OCI-LY3 (cell line): Measurements from ENCODE around the gene TMEM200C.

Source experiments
- H2AFZ ChIP-seq: fragments of 200-600, 300-600 bp; shearing (Covaris generic); 2 replicates; pipeline ENCODE4 v1.6.0; 2014; ENCODE audit warnings: antibody characterized with exemption, low read depth, low read length
- H3K27ac ChIP-seq: fragments of 200-600, 300-600 bp; sonication (generic); 2 replicates; pipeline ENCODE4 v1.5.1; 2014; ENCODE audit warnings: mild to moderate bottlenecking, low read length, moderate library complexity, mixed read lengths
- H3K27me3 ChIP-seq: fragments of 200-600, 300-600 bp; sonication (generic); 2 replicates; pipeline ENCODE4 v1.6.1; 2014; ENCODE audit warnings: low read depth, low read length, mixed read lengths
- H3K36me3 ChIP-seq: fragments of 200-600, 300-600 bp; sonication (generic); replicated peaks from 2 replicates; pipeline ENCODE3; 2014; ENCODE audit warnings: low read depth, low read length, mixed read lengths
- H3K4me1 ChIP-seq: fragments of 300-600, 200-600 bp; sonication (generic); 2 replicates; pipeline ENCODE4 v1.6.1; 2014; ENCODE audit warnings: low read length, mixed read lengths
- H3K4me2 ChIP-seq: fragments of 200-600, 300-600 bp; sonication (generic); 2 replicates; pipeline ENCODE4 v1.6.1; 2014; ENCODE audit warnings: low read length, mixed read lengths
- H3K4me3 ChIP-seq: fragments of 300-600, 200-600 bp; sonication (generic); 2 replicates; pipeline ENCODE4 v1.5.1; 2014; ENCODE audit warnings: antibody characterized with exemption, mild to moderate bottlenecking, low read length, moderate library complexity
- H3K79me2 ChIP-seq: fragments of 300-600, 200-600 bp; shearing (Covaris generic); 2 replicates; pipeline ENCODE4 v1.6.1; 2014; ENCODE audit warnings: mild to moderate bottlenecking, low read length, mixed read lengths
- H3K9ac ChIP-seq: fragments of 300-600, 200-600 bp; shearing (Covaris generic); 2 replicates; pipeline ENCODE4 v1.6.0; 2014; ENCODE audit warnings: mild to moderate bottlenecking, low read length, moderate library complexity
- H3K9me3 ChIP-seq: fragments of 200-600, 300-600 bp; shearing (Covaris generic); 2 replicates; pipeline ENCODE4 v1.6.1; 2014; ENCODE audit warnings: low read length, mixed read lengths; ENCODE audit not compliant: insufficient read depth
- H4K20me1 ChIP-seq: fragments of 200-600, 300-600 bp; sonication (generic); 2 replicates; pipeline ENCODE4 v1.6.1; 2016; ENCODE audit warnings: low read length, mixed read lengths; ENCODE audit not compliant: insufficient read depth
- EZH2phosphoT487 ChIP-seq: fragments of 200-600 bp; shearing (Covaris generic); IDR thresholded peaks from 2 replicates; pipeline ENCODE4 v1.6.1; 2018; ENCODE audit warnings: antibody characterized with exemption, mixed run types, low read depth
- TF ChIP-seq, protein P1 (sequence below): fragments of 200-600, 300-600 bp; sonication (generic); IDR thresholded peaks from 2 replicates; pipeline ENCODE4 v1.5.1; 2014; ENCODE audit warnings: antibody characterized with exemption, low read length, low read depth

The TMEM200C gene

DNA sequence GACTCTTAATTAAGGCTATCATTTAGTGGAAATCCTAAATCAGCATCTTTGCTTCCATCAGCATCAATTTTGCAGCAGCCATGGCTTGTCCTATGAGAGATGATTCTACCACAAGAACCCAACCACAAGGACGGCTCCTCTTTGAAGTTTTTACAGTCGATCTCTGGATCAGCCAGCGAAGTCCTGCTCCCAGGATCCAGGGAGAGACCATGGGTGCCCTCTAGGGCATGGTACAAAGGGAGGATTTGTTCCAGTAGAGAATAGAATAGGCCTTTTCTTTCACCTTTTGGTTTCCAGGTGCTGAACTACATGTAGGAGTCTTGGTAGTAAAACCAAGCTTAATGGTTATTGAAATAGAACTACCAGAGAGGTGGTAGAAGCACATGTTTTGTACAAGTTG is 52.7 kb downstream of the TMEM200C start:
- Histone ChIP-seq H3K36me3 (no peaks in the 10 kb centered on the region), H4K20me1 (no peaks in the 10 kb centered on the region), H3K9ac (no peak overlapping the region), H3K27me3 (no peaks in the 10 kb centered on the region), H3K4me2 (no peak overlapping the region), H3K4me1 (no peaks in the 10 kb centered on the region), H3K4me3 (no peak overlapping the region), H3K79me2 (no peaks in the 10 kb centered on the region), H3K27ac (no peak overlapping the region), H3K9me3 (no peaks in the 10 kb centered on the region), H2AFZ (no peak overlapping the region)
- TF ChIP-seq, protein P1, sequence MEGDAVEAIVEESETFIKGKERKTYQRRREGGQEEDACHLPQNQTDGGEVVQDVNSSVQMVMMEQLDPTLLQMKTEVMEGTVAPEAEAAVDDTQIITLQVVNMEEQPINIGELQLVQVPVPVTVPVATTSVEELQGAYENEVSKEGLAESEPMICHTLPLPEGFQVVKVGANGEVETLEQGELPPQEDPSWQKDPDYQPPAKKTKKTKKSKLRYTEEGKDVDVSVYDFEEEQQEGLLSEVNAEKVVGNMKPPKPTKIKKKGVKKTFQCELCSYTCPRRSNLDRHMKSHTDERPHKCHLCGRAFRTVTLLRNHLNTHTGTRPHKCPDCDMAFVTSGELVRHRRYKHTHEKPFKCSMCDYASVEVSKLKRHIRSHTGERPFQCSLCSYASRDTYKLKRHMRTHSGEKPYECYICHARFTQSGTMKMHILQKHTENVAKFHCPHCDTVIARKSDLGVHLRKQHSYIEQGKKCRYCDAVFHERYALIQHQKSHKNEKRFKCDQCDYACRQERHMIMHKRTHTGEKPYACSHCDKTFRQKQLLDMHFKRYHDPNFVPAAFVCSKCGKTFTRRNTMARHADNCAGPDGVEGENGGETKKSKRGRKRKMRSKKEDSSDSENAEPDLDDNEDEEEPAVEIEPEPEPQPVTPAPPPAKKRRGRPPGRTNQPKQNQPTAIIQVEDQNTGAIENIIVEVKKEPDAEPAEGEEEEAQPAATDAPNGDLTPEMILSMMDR = no peak
- no peak for TF ChIP-seq EZH2phosphoT487

DNA sequence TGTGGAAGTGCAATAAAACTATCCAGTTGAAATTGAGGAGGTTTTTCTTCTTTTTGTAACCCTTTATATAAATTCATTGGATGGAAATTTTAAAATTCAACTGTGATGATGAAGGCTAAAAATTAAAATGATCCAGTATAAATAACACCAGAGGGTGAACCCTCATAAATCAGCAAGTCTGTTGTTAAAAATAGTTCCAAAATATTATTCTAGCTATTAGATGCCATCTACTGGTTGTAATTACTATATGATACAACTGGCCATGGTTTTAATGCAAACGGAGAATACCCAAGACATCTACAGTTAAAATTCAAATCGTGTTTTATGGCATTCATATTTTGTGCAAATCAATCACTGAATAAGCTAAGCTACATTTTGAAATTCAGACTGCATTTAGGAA is 53.8 kb downstream of the TMEM200C start:
- no peak overlapping the region for H3K4me3 ChIP-seq
- H3K9me3 ChIP-seq = no peaks in the 10 kb centered on the region
- no peaks in the 10 kb centered on the region for H3K4me1 ChIP-seq
- H2AFZ ChIP-seq = no peak overlapping the region
- no peaks in the 10 kb centered on the region for H4K20me1 ChIP-seq
- TF ChIP-seq, protein P1 = peak; percentile 10; the same call in 1 of the 2 replicates
- TF ChIP-seq EZH2phosphoT487 = no peak
- H3K27ac ChIP-seq = no peak overlapping the region
- no peaks in the 10 kb centered on the region for H3K79me2 ChIP-seq
- H3K4me2 ChIP-seq = no peak overlapping the region
- no peaks in the 10 kb centered on the region for H3K27me3 ChIP-seq
- no peaks in the 10 kb centered on the region for H3K36me3 ChIP-seq
- no peak overlapping the region for H3K9ac ChIP-seq

DNA sequence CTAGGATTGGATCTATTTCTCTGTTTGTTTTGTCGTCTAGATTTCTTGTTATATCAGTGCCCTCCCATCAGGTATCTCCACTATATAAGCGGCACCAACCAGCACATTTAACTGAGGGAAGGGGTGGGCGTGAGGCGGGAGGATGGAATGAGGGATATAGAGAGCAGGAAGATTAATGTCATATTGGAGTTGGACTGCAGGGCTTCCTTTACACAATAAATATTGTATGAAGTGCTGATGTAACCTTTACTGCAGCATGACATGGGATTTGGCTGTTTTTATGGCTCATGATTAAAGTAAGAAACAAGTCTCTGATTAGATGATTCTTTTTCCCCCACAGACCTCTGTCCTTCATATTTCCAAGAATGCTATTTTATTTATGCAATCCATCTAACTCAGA is 54.8 kb downstream of the TMEM200C start:
- Histone ChIP-seq H3K9ac (no peak overlapping the region), H3K4me1 (no peaks in the 10 kb centered on the region), H3K4me3 (no peak overlapping the region), H3K79me2 (no peaks in the 10 kb centered on the region), H3K27me3 (no peaks in the 10 kb centered on the region), H3K4me2 (no peak overlapping the region), H3K9me3 (no peaks in the 10 kb centered on the region), H3K27ac (no peak overlapping the region), H2AFZ (no peak overlapping the region), H3K36me3 (no peaks in the 10 kb centered on the region), H4K20me1 (no peaks in the 10 kb centered on the region)
- TF ChIP-seq, protein P1 = no peak

DNA sequence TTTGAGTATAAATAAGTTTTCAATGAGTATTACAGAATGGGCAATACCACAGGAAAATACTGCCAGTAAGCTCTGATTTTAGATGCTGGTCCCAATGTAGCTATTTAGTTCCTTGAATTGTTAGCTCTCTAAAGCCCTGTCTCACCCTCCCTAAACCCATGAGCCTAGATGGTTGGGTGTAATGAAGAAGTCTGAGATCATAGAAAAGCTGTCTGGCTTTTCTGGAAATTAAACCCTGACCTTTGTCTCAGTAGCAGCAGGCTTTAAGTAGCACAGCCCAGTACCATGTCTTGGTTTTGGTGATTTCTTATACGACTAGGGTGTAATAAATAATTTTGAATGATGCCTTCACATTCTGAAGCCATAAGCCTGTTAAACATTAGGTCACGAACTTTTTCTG is 55.3 kb downstream of the TMEM200C start:
- Histone ChIP-seq H3K4me3 (no peak overlapping the region), H3K9me3 (no peaks in the 10 kb centered on the region), H3K27me3 (no peaks in the 10 kb centered on the region), H2AFZ (no peak overlapping the region), H3K79me2 (no peaks in the 10 kb centered on the region), H3K4me2 (no peak overlapping the region), H3K36me3 (no peaks in the 10 kb centered on the region), H3K4me1 (no peaks in the 10 kb centered on the region), H3K9ac (no peak overlapping the region), H4K20me1 (no peaks in the 10 kb centered on the region), H3K27ac (no peak overlapping the region)
- no peak for TF ChIP-seq EZH2phosphoT487
- TF ChIP-seq, protein P1 = no peak
